ENCODE results near the gene VWA3A. TPM values are rescaled to one million over a fixed set of nuclear protein-coding genes. Genes with fewer than 3 reads are reported as not detected.
A peak's percentile ranks its signal among the peaks of the same experiment; 100 is the strongest.
"Not testable (repeated sequence)": the region's sequence is repeated elsewhere in the genome, so short reads cannot be mapped to it uniquely, and the experiment has no call there.

VWA3A gene
- polyA plus RNA-seq, 4 donors: 0.96 to 6.0 (median 2.3) TPM

GRCh38 chr16:22196559-22197168 lies 104.3 kb downstream of the VWA3A start:
- DNase-seq (ENCODE audit: low read depth in 4 of 4, low spot score in 2 of 4): not testable (repeated sequence)

- no peak for DNase-seq (ENCODE audit: low read depth in 4 of 4, low spot score in 2 of 4)
These were observed 106.4 kb downstream of the VWA3A start for GRCh38 chr16:22198547-22199293.

- no peak for DNase-seq (ENCODE audit: low read depth in 4 of 4, low spot score in 2 of 4)
These were observed 109.9 kb downstream of the VWA3A start for GRCh38 chr16:22202261-22202637.

- no peak for DNase-seq (ENCODE audit: low read depth in 4 of 4, low spot score in 2 of 4)
These were observed 110.8 kb downstream of the VWA3A start for GRCh38 chr16:22203091-22203490.

GRCh38 chr16:22204091-22204655 lies 111.8 kb downstream of the VWA3A start:
- no peak for DNase-seq (ENCODE audit: low read depth in 4 of 4, low spot score in 2 of 4)

- no peak for DNase-seq (ENCODE audit: low read depth in 4 of 4, low spot score in 2 of 4)
These were observed 113.3 kb downstream of the VWA3A start for GRCh38 chr16:22205577-22206012.

GRCh38 chr16:22206013-22206841 lies 113.9 kb downstream of the VWA3A start, which contains the start of gene EEF2K:
Gene EEF2K, plus strand, starts transcription at chr16:22206278. Its CDS starts 19,452 bp downstream, at chr16:22225730.
- peak in 3 of 4 donors; percentile 77 to 89 (median 85) for DNase-seq (ENCODE audit: low read depth in 4 of 4, low spot score in 2 of 4)

Other genes with a start within 250 kb of the VWA3A start
- 100 to 1,000 TPM in 2 of 4 donors, 10 to 100 TPM in 2; 27.0 to 267 (median 93.8) TPM for gene NPIPB4, start 234.8 kb upstream of the VWA3A start, polyA plus RNA-seq (ENCODE audit: insufficient read length in 4 of 4)
- gene UQCRC2, start 139.2 kb upstream of the VWA3A start, polyA plus RNA-seq (ENCODE audit: insufficient read length in 4 of 4): 100 to 1,000 TPM; 270 to 342 (median 320) TPM
- under 1 TPM; 0.27 to 0.65 (median 0.55) TPM for gene PDZD9, start 91.4 kb upstream of the VWA3A start, polyA plus RNA-seq (ENCODE audit: insufficient read length in 4 of 4)
- gene MOSMO, start 84.4 kb upstream of the VWA3A start, polyA plus RNA-seq (ENCODE audit: insufficient read length in 4 of 4): 10 to 100 TPM; 17.5 to 25.3 (median 21.1) TPM
- gene SDR42E2, start 70.0 kb downstream of the VWA3A start, polyA plus RNA-seq (ENCODE audit: insufficient read length in 4 of 4): under 1 TPM; 0.11 to 0.33 (median 0.23) TPM
- gene EEF2K, start 113.7 kb downstream of the VWA3A start, polyA plus RNA-seq (ENCODE audit: insufficient read length in 4 of 4): 10 to 100 TPM; 10.5 to 15.2 (median 12.6) TPM
- 10 to 100 TPM; 41.2 to 70.1 (median 57.0) TPM for gene POLR3E, start 204.9 kb downstream of the VWA3A start, polyA plus RNA-seq (ENCODE audit: insufficient read length in 4 of 4)